Kidney (tissue), 22 donors: ENCODE results near the gene NAA30. TPM values are rescaled to one million over a fixed set of nuclear protein-coding genes. Genes with fewer than 3 reads are reported as not detected.
"Not testable (repeated sequence)": the region's sequence is repeated elsewhere in the genome, so short reads cannot be mapped to it uniquely, and the experiment has no call there.

ENCODE experiments used
- DNase-seq, 5 donors: peaks; one replicate each; pipeline ENCODE4 v3.0.0-alpha.2; 2013 to 2020
- FAIRE-seq: peaks from 2 replicates; lab custom pipeline; 2012; peaks lifted over from hg19 to GRCh38; lab: Jason Lieb, UNC
- H3K27ac ChIP-seq, 2 donors: one replicate each; pipeline ENCODE4 v1.7.0; 2013; ENCODE audit warnings: low read depth in 2 of 2, low read length in 2 of 2, inconsistent platforms in 1 of 2
- H3K27me3 ChIP-seq: one replicate; pipeline ENCODE4 v1.7.1; 2013; ENCODE audit warnings: low read length, inconsistent platforms; ENCODE audit not compliant: control insufficient read depth, insufficient read depth
- H3K36me3 ChIP-seq, 3 donors: one replicate each; pipeline versions ENCODE4 v1.7.0 to v1.7.1; 2013; ENCODE audit warnings: low read length in 3 of 3, control low read depth in 1 of 3, inconsistent platforms in 1 of 3; ENCODE audit not compliant: insufficient read depth in 3 of 3, control insufficient read depth in 2 of 3
- H3K4me1 ChIP-seq, 3 donors: one replicate each; pipeline versions ENCODE4 v1.7.0 to v1.7.1; 2013; ENCODE audit warnings: low read length in 3 of 3, inconsistent platforms in 1 of 3, low read depth in 1 of 3; ENCODE audit not compliant: control insufficient read depth in 2 of 3, insufficient read depth in 2 of 3
- H3K4me3 ChIP-seq, 3 donors: one replicate each; pipeline versions ENCODE4 v1.7.0 to v1.8.1; 2013; ENCODE audit warnings: low read length in 3 of 3, control low read depth in 1 of 3, inconsistent platforms in 1 of 3
- H3K9ac ChIP-seq, 3 donors: one replicate each; pipeline versions ENCODE4 v1.7.0 to v1.7.1; 2013; ENCODE audit warnings: low read length in 3 of 3, control low read depth in 1 of 3, inconsistent platforms in 1 of 3
- H3K9me3 ChIP-seq, 3 donors: one replicate each; pipeline versions ENCODE4 v1.7.0 to v1.7.1; 2013; ENCODE audit warnings: low read length in 3 of 3, control low read depth in 1 of 3, inconsistent platforms in 1 of 3; ENCODE audit not compliant: control insufficient read depth in 2 of 3, insufficient read depth in 1 of 3
- CTCF ChIP-seq: IDR thresholded peaks from 3 replicates; pipeline ENCODE4 v1.5.1; 2012; ENCODE audit warnings: mild to moderate bottlenecking, moderate library complexity, borderline replicate concordance; ENCODE audit not compliant: insufficient read depth; ENCODE audit errors: extremely low read depth
- intact Hi-C: fragments of 100-400 bp; cut with DNase I; formaldehyde crosslinking; loops from one replicate; pipeline ENCODE4 v1.11.1; 2022
- long read RNA-seq, 10 donors: library from polyadenylated mRNA in 1 of 10; unstranded in 1 of 10; transcript quantifications; one replicate each; pipeline ENCODE4 v2.0.0 and lab custom pipeline, GENCODE V29; 2021 to 2026
- polyA plus RNA-seq: library from polyadenylated mRNA; stranded (reverse); fragments of 350-450 nt; fragmentation: Illumina TruSeq; extraction: RNeasy Lipid Tissue Mini Kit (QIAGEN cat#74804); gene quantifications from one replicate; pipeline ENCODE4 v1.2.3, GENCODE V29; 2014; ENCODE audit warnings: low read depth, low replicate concordance; ENCODE audit not compliant: insufficient read depth
- total RNA-seq: library from RNA; stranded (reverse); fragmentation: NEBNext Ultra II Directional; extraction: Animal tissue kit (Norgen Biotek cat#: 25700); gene quantifications from one replicate; pipeline ENCODE4 v1.2.1, GENCODE V29; 2021
- donor health status: control.
- donor health status: control.
- donor health status: control.
- donor health status: control.
- donor health status: control.
- donor health status: DM: yes; HTN: yes; CAD: no.
- donor health status: Normal renal cell carcinoma (clear cell type).

NAA30 gene
- total RNA-seq = 17.1 TPM
- 9.2 TPM for polyA plus RNA-seq
- long read RNA-seq, donor 1, full-length matches to known transcripts = 6 of 14 reads
- long read RNA-seq, donor 1, partial matches to known transcripts = 8 of 14 reads
- long read RNA-seq, donor 1, other reads (novel, unspliced or antisense) = 0 of 14 reads
- long read RNA-seq, donor 2, full-length matches to known transcripts = 5 of 96 reads
- long read RNA-seq, donor 2, partial matches to known transcripts = 58 of 96 reads
- long read RNA-seq, donor 2, other reads (novel, unspliced or antisense) = 33 of 96 reads
- long read RNA-seq, donor 3, full-length matches to known transcripts = 7 of 111 reads
- long read RNA-seq, donor 3, partial matches to known transcripts = 80 of 111 reads
- long read RNA-seq, donor 3, other reads (novel, unspliced or antisense) = 24 of 111 reads
- long read RNA-seq, donor 4, full-length matches to known transcripts = 4 of 63 reads
- long read RNA-seq, donor 4, partial matches to known transcripts = 46 of 63 reads
- long read RNA-seq, donor 4, other reads (novel, unspliced or antisense) = 13 of 63 reads
- long read RNA-seq, donor 5 = 0 reads
- long read RNA-seq, donor 6 = 0 reads
- long read RNA-seq, donor 7, full-length matches to known transcripts = 33 of 47 reads
- long read RNA-seq, donor 7, partial matches to known transcripts = 9 of 47 reads
- long read RNA-seq, donor 7, other reads (novel, unspliced or antisense) = 5 of 47 reads
- long read RNA-seq, donor 8, full-length matches to known transcripts = 6 of 6 reads
- long read RNA-seq, donor 8, partial matches to known transcripts = 0 of 6 reads
- long read RNA-seq, donor 8, other reads (novel, unspliced or antisense) = 0 of 6 reads
- long read RNA-seq, donor 9, full-length matches to known transcripts = 2 of 2 reads
- long read RNA-seq, donor 9, partial matches to known transcripts = 0 of 2 reads
- long read RNA-seq, donor 9, other reads (novel, unspliced or antisense) = 0 of 2 reads
- long read RNA-seq, donor 10, full-length matches to known transcripts = 3 of 169 reads
- long read RNA-seq, donor 10, partial matches to known transcripts = 153 of 169 reads
- long read RNA-seq, donor 10, other reads (novel, unspliced or antisense) = 13 of 169 reads

DNA sequence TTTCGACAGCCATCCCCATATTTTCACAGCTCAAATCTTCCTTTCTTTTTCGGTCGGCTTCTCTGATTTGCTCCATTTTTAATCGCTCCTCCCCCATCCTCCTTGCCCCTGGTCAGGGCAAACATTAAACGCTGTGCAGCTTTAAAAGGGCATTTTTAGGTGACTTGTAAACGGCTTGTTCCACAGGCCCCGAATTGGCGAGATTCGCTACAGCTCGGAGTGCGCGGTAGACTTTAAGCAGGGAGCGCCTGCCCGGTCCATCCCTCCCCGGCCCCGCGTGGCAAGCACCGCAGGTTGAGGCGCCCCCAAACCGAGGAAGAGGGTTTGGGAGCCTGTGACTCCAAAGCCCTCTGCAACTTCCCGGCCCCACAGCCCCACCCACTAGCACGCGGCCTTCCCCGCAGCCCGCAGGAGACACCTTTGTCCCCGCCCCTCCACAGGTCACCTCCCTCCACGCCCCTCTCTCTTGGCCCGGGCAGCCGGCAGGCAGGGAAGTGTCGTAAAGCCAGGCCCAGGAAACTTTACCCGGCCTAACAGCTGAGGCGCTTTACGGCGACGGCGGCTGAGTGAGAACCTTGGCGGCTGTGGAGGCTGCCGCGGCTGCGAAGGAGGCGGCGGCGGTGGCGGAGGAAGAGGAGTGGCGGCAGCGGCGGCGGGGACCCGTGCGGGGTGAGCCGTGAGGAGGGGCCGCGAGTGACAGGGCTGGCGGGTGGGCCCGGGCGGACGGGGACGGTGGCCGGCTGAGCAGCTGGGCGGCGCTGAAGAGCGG lies at the start of gene NAA30:
TSS of gene NAA30 (plus strand) at position 550 of the 769 bp plus-strand sequence. CDS start 372 bp downstream, outside the sequence.
- H3K4me1 ChIP-seq = peaks cover 0 to 6% (median 3%) of the 10 kb centered on the region in 3 donors
- DNase-seq = peak; percentile 97 to 98 (median 97)
- no peaks in the 10 kb centered on the region for H3K9me3 ChIP-seq
- TF ChIP-seq CTCF = no peak
- intact Hi-C loops = no loop called here
- H3K36me3 ChIP-seq = no peaks in the 10 kb centered on the region
- no peak for FAIRE-seq
- peak within 1 kb of the TSS; percentile 79 to 88 for H3K27ac ChIP-seq
- peak within 1 kb of the TSS; percentile 58 to 88 (median 79) for H3K9ac ChIP-seq
- no peaks in the 10 kb centered on the region for H3K27me3 ChIP-seq
- peak within 1 kb of the TSS; percentile 78 to 87 (median 86) for H3K4me3 ChIP-seq

DNA sequence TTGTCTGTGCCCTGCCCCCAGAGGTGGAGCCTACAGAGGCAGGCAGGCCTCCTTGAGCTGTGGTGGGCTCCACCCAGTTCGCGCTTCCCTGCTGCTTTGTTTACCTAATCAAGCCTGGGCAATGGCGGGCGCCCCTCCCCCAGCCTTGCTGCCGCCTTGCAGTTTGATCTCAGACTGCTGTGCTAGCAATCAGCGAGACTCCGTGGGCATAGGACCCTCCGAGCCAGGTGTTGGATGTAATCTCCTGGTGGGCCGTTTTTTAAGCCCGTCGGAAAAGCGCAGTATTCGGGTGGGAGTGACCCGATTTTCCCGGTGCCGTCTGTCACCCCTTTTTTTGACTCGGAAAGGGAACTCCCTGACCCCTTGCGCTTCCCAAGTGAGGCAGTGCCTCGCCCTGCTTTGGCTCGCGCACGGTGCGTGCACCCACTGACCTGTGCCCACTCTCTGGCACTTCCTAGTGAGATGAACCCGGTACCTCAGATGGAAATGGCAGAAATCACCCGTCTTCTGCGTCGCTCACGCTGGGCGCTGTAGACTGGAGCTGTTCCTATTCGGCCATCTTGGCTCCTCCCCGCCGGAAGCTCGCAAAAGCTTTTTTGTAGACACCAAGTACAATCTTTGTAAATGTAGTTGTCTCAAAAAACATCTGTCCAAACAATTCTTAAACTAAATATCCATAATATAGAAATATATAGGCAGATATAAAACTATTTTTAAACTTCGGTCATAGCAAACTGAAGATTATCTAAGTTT lies 46.7 kb upstream of the NAA30 start:
- intact Hi-C loops = not testable (repeated sequence)

DNA sequence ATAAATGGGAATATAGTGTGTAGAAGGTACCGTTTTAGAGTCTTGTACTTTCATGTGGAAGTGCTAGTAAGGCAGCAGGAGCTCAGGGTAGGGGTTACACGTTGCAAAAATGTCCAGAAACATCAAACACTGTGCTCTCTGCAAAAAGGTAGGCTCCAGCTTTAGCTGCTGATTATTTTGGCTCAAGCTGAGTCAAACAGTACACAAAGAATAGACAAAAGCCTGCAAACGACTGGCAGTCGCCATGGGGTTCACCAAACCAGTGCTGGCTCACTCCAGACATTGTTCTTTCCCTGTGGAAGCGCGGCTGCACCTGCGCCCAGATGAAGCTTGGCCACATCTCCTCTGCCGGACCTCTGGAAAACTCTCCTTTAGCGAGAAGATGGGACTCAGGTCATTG lies 45.3 kb upstream of the NAA30 start:
- DNase-seq (no peak), FAIRE-seq (no peak)
- TF ChIP-seq CTCF = no peak

More for the DNA sequence above, 46.7 kb upstream of the NAA30 start:
- not testable (repeated sequence) for H3K4me3 ChIP-seq, H3K27ac ChIP-seq, H3K27me3 ChIP-seq, FAIRE-seq, H3K4me1 ChIP-seq, H3K9ac ChIP-seq, H3K9me3 ChIP-seq, H3K36me3 ChIP-seq, DNase-seq

More for the DNA sequence above, 45.3 kb upstream of the NAA30 start:
- Histone ChIP-seq H3K4me3 (no peak overlapping the region), H3K27ac (no peak overlapping the region), H3K36me3 (no peaks in the 10 kb centered on the region), H3K27me3 (no peaks in the 10 kb centered on the region), H3K9me3 (no peaks in the 10 kb centered on the region), H3K4me1 (no peaks in the 10 kb centered on the region), H3K9ac (no peak overlapping the region)
- intact Hi-C loops = no loop called here
